ENCODE results near the gene COL12A1.

Gene COL12A1

GRCh38 chr6:75143191-75143590 is 62.7 kb downstream of the COL12A1 start:
- DNase-seq (ENCODE audit: low spot score): no peak

- DNase-seq (ENCODE audit: low spot score): no peak
Measured at GRCh38 chr6:75142721-75143120, 63.1 kb downstream of the COL12A1 start.

- DNase-seq (ENCODE audit: low spot score): no peak
Measured at GRCh38 chr6:75135876-75136275, 70.0 kb downstream of the COL12A1 start.

GRCh38 chr6:75135450-75135849 is 70.4 kb downstream of the COL12A1 start:
- DNase-seq (ENCODE audit: low spot score): no peak

- no peak for DNase-seq (ENCODE audit: low spot score)
Measured at GRCh38 chr6:75130784-75131183, 75.1 kb downstream of the COL12A1 start.

- no peak for DNase-seq (ENCODE audit: low spot score)
Measured at GRCh38 chr6:75128878-75129570, 76.8 kb downstream of the COL12A1 start.

- DNase-seq (ENCODE audit: low spot score): no peak
Measured at GRCh38 chr6:75126518-75126917, 79.3 kb downstream of the COL12A1 start.

GRCh38 chr6:75124983-75125382 is 80.9 kb downstream of the COL12A1 start:
- no peak for DNase-seq (ENCODE audit: low spot score)

GRCh38 chr6:75124085-75124484 is 81.8 kb downstream of the COL12A1 start:
- DNase-seq (ENCODE audit: low spot score): no peak

- no peak for DNase-seq (ENCODE audit: low spot score)
Measured at GRCh38 chr6:75118925-75119515, 86.8 kb downstream of the COL12A1 start.

- no peak for DNase-seq (ENCODE audit: low spot score)
Measured at GRCh38 chr6:75117701-75118100, 88.2 kb downstream of the COL12A1 start.

- DNase-seq (ENCODE audit: low spot score): no peak
Measured at GRCh38 chr6:75116946-75117345, 88.9 kb downstream of the COL12A1 start.

GRCh38 chr6:75115481-75115880 is 90.4 kb downstream of the COL12A1 start:
- DNase-seq (ENCODE audit: low spot score): no peak

- DNase-seq (ENCODE audit: low spot score): no peak
Measured at GRCh38 chr6:75114806-75115205, 91.0 kb downstream of the COL12A1 start.

- no peak for DNase-seq (ENCODE audit: low spot score)
Measured at GRCh38 chr6:75114195-75114594, 91.7 kb downstream of the COL12A1 start.

- DNase-seq (ENCODE audit: low spot score): no peak
Measured at GRCh38 chr6:75113446-75113845, 92.4 kb downstream of the COL12A1 start.

- DNase-seq (ENCODE audit: low spot score): no peak
Measured at GRCh38 chr6:75109765-75110164, 96.1 kb downstream of the COL12A1 start.

GRCh38 chr6:75109022-75109421 is 96.8 kb downstream of the COL12A1 start:
- DNase-seq (ENCODE audit: low spot score): no peak

- no peak for DNase-seq (ENCODE audit: low spot score)
Measured at GRCh38 chr6:75108333-75108974, 97.4 kb downstream of the COL12A1 start.

- DNase-seq (ENCODE audit: low spot score): no peak
Measured at GRCh38 chr6:75107913-75108312, 97.9 kb downstream of the COL12A1 start.

- no peak for DNase-seq (ENCODE audit: low spot score)
Measured at GRCh38 chr6:75106426-75106825, 99.4 kb downstream of the COL12A1 start.

- DNase-seq (ENCODE audit: low spot score): no peak
Measured at GRCh38 chr6:75103431-75103830, 102.4 kb downstream of the COL12A1 start.

- no peak for DNase-seq (ENCODE audit: low spot score)
Measured at GRCh38 chr6:75102301-75102700, 103.6 kb downstream of the COL12A1 start.

- no peak for DNase-seq (ENCODE audit: low spot score)
Measured at GRCh38 chr6:75101896-75102295, 104.0 kb downstream of the COL12A1 start.
